Mesenteric fat pad (tissue), 1 donor: Measurements from ENCODE around the gene FGD1. TPM values are rescaled to one million over a fixed set of nuclear protein-coding genes. Genes with fewer than 3 reads are reported as not detected.
"Not testable (repeated sequence)": the region's sequence is repeated elsewhere in the genome, so short reads cannot be mapped to it uniquely, and the experiment has no call there.

ENCODE experiments used
- DNase-seq: peaks from one replicate; pipeline ENCODE4 v3.0.0-alpha.2; 2020; ENCODE audit warnings: low spot score
- long read RNA-seq: library from polyadenylated mRNA; unstranded; transcript quantifications from one replicate; pipeline ENCODE4 v2.0.0, GENCODE V29; 2020
- total RNA-seq: library from RNA; stranded (reverse); fragmentation: NEBNext Ultra II Directional; extraction: Animal tissue kit (Norgen Biotek cat#: 25700); gene quantifications from one replicate; pipeline ENCODE4 v1.2.1, GENCODE V29; 2021
- donor health status: DM: yes; HTN: yes; CAD: no.

FGD1 gene
- 5.0 TPM for total RNA-seq
- long read RNA-seq, partial matches to known transcripts: 1 of 2 reads
- long read RNA-seq, other reads (novel, unspliced or antisense): 1 of 2 reads

GRCh38 chrX:54495814-54496516 is at the start of gene FGD1:
FGD1 (minus strand) TSS chrX:54496234; CDS start chrX:54495432, 802 bp downstream.
- DNase-seq: no peak

- DNase-seq: not testable (repeated sequence)
Measured at GRCh38 chrX:54542239-54542638, 46.2 kb upstream of the FGD1 start.

GRCh38 chrX:54540289-54540688 is 44.3 kb upstream of the FGD1 start:
- DNase-seq: no peak

GRCh38 chrX:54534271-54534670 is 38.2 kb upstream of the FGD1 start:
- no peak for DNase-seq

GRCh38 chrX:54530357-54530900 is 34.4 kb upstream of the FGD1 start:
- no peak for DNase-seq

- DNase-seq: peak; percentile 93
Measured at GRCh38 chrX:54529552-54530356, 33.7 kb upstream of the FGD1 start, which contains the start of gene GNL3L. GNL3L (plus strand) TSS chrX:54530219; CDS start chrX:54532567, 2,348 bp downstream.

- no peak for DNase-seq
Measured at GRCh38 chrX:54529151-54529550, 33.1 kb upstream of the FGD1 start.

GRCh38 chrX:54509400-54509799 is 13.4 kb upstream of the FGD1 start:
- no peak for DNase-seq

- DNase-seq: no peak
Measured at GRCh38 chrX:54496936-54497335, 902 bp upstream of the FGD1 start.

- no peak for DNase-seq
Measured at GRCh38 chrX:54496517-54496852, 451 bp upstream of the FGD1 start.

- DNase-seq: no peak
Measured at GRCh38 chrX:54494989-54495813, 833 bp downstream of the FGD1 start.

GRCh38 chrX:54494166-54494988 is 1.7 kb downstream of the FGD1 start:
- DNase-seq: no peak

- DNase-seq: no peak
Measured at GRCh38 chrX:54492340-54492739, 3.7 kb downstream of the FGD1 start.

- DNase-seq: not testable (repeated sequence)
Measured at GRCh38 chrX:54489819-54490218, 6.2 kb downstream of the FGD1 start.

- no peak for DNase-seq
Measured at GRCh38 chrX:54484666-54485065, 11.4 kb downstream of the FGD1 start.

- DNase-seq: no peak
Measured at GRCh38 chrX:54483946-54484345, 12.1 kb downstream of the FGD1 start.

- DNase-seq: no peak
Measured at GRCh38 chrX:54482839-54483593, 13.0 kb downstream of the FGD1 start.

GRCh38 chrX:54479136-54480111 is 16.6 kb downstream of the FGD1 start:
- no peak for DNase-seq
